ENCODE results near the gene ABCA7.
A peak's percentile ranks its signal among the peaks of the same experiment; 100 is the strongest.
"Not testable (repeated sequence)": the region's sequence is repeated elsewhere in the genome, so short reads cannot be mapped to it uniquely, and the experiment has no call there.

ABCA7 gene

GRCh38 chr19:1017115-1017905 lies 22.6 kb upstream of the ABCA7 start:
- no peak for DNase-seq (ENCODE audit: low read depth in 3 of 3)

GRCh38 chr19:1017906-1018305 lies 22.0 kb upstream of the ABCA7 start:
- no peak for DNase-seq (ENCODE audit: low read depth in 3 of 3)

GRCh38 chr19:1018393-1018792 lies 21.5 kb upstream of the ABCA7 start:
- no peak for DNase-seq (ENCODE audit: low read depth in 3 of 3)

- DNase-seq (ENCODE audit: low read depth in 3 of 3): no peak
Measured at GRCh38 chr19:1018932-1019615, 20.8 kb upstream of the ABCA7 start.

GRCh38 chr19:1019616-1019961 lies 20.3 kb upstream of the ABCA7 start:
- no peak for DNase-seq (ENCODE audit: low read depth in 3 of 3)

GRCh38 chr19:1019980-1020867 lies 19.7 kb upstream of the ABCA7 start:
- no peak for DNase-seq (ENCODE audit: low read depth in 3 of 3)

- DNase-seq (ENCODE audit: low read depth in 3 of 3): peak; percentile 94 to 97 (median 95)
Measured at GRCh38 chr19:1020868-1021425, 19.0 kb upstream of the ABCA7 start, which contains the start of gene TMEM259. TMEM259 (minus strand) TSS chr19:1021123; CDS start chr19:1020996, 127 bp downstream.

- DNase-seq (ENCODE audit: low read depth in 3 of 3): not testable (repeated sequence)
Measured at GRCh38 chr19:1023883-1024188, 16.1 kb upstream of the ABCA7 start.

GRCh38 chr19:1025080-1025479 lies 14.8 kb upstream of the ABCA7 start:
- DNase-seq (ENCODE audit: low read depth in 3 of 3): not testable (repeated sequence)

GRCh38 chr19:1025960-1026782 lies 13.7 kb upstream of the ABCA7 start, which contains the start of gene CNN2:
CNN2 (plus strand) TSS chr19:1026608; CDS start chr19:1026662, 54 bp downstream.
- peak in 1 of 3 donors; percentile 71 for DNase-seq (ENCODE audit: low read depth in 3 of 3)

- no peak for DNase-seq (ENCODE audit: low read depth in 3 of 3)
Measured at GRCh38 chr19:1026783-1027649, 12.9 kb upstream of the ABCA7 start.

GRCh38 chr19:1027650-1028061 lies 12.3 kb upstream of the ABCA7 start:
- DNase-seq (ENCODE audit: low read depth in 3 of 3): no peak

- DNase-seq (ENCODE audit: low read depth in 3 of 3): peak in 1 of 3 donors; percentile 61
Measured at GRCh38 chr19:1028062-1028926, 11.6 kb upstream of the ABCA7 start.

GRCh38 chr19:1032264-1032867 lies 7.5 kb upstream of the ABCA7 start:
- DNase-seq (ENCODE audit: low read depth in 3 of 3): no peak

- DNase-seq (ENCODE audit: low read depth in 3 of 3): no peak
Measured at GRCh38 chr19:1035998-1036621, 3.8 kb upstream of the ABCA7 start.

- no peak for DNase-seq (ENCODE audit: low read depth in 3 of 3)
Measured at GRCh38 chr19:1037621-1038064, 2.3 kb upstream of the ABCA7 start.

GRCh38 chr19:1038978-1039645 lies 795 bp upstream of the ABCA7 start:
- DNase-seq (ENCODE audit: low read depth in 3 of 3): no peak

Measured in stimulated activated CD4-positive, alpha-beta T cell treated with anti-CD3 and anti-CD28 coated beads, TNF-alpha, amount 100 ng/mL, for 48 hours (primary cell).